SK-N-SH treated with all-trans-retinoic acid at 6 μM for 48 hours (cell line): ENCODE measurements around the gene DDAH1.
"Not testable (repeated sequence)": the region's sequence is repeated elsewhere in the genome, so short reads cannot be mapped to it uniquely, and the experiment has no call there.

Experiments used
- ATAC-seq: fragments of 200-7000 bp; cut with Tn5 transposase; 3 replicates; pipeline ENCODE4 v1.9.1; 2020; ENCODE audit warnings: mild to moderate bottlenecking, moderate library complexity
- ARNTL ChIP-seq: fragments of 450-650 bp; formaldehyde crosslinking; IDR thresholded peaks from 2 replicates; pipeline ENCODE4 v1.5.0; 2020; ENCODE audit warnings: low read depth, mild to moderate bottlenecking, moderate library complexity, borderline replicate concordance
- BACH2 ChIP-seq: fragments of 250-450 bp; sonication (Bioruptor Pico); IDR thresholded peaks from 2 replicates; pipeline ENCODE4 v1.9.0; 2021; ENCODE audit warnings: mild to moderate bottlenecking, borderline replicate concordance
- CSDC2 ChIP-seq: fragments of 250-450 bp; sonication (Bioruptor Pico); IDR thresholded peaks from 2 replicates; pipeline ENCODE4 v1.5.0; 2020; ENCODE audit warnings: mild to moderate bottlenecking, moderate library complexity
- ESRRG ChIP-seq: fragments of 250-450 bp; sonication (Bioruptor Pico); IDR thresholded peaks from 2 replicates; pipeline ENCODE4 v1.6.1; 2021; ENCODE audit warnings: mild to moderate bottlenecking
- GLIS3 ChIP-seq: fragments of 250-450 bp; sonication (Bioruptor Pico); IDR thresholded peaks from 2 replicates; pipeline ENCODE4 v1.5.0; 2020; ENCODE audit warnings: mild to moderate bottlenecking, moderate library complexity
- ISL1 ChIP-seq: fragments of 250-450 bp; sonication (Bioruptor Pico); IDR thresholded peaks from 2 replicates; pipeline ENCODE4 v2.1.2; 2022; ENCODE audit warnings: mild to moderate bottlenecking, moderate library complexity
- OSR1 ChIP-seq: fragments of 250-450 bp; sonication (Bioruptor Pico); IDR thresholded peaks from 2 replicates; pipeline ENCODE4 v1.8.0; 2022; ENCODE audit warnings: moderate library complexity, mild to moderate bottlenecking, inconsistent platforms
- PPARA ChIP-seq: fragments of 250-450 bp; sonication (Bioruptor Pico); IDR thresholded peaks from 2 replicates; pipeline ENCODE4 v1.5.0; 2020; ENCODE audit warnings: mild to moderate bottlenecking, borderline replicate concordance
- RARB ChIP-seq: fragments of 250-450 bp; sonication (Bioruptor Pico); IDR thresholded peaks from 2 replicates; pipeline ENCODE4 v1.8.0; 2021; ENCODE audit warnings: mild to moderate bottlenecking, moderate library complexity
- TCF4 ChIP-seq: fragments of 250-450 bp; sonication (Bioruptor Pico); IDR thresholded peaks from 2 replicates; pipeline ENCODE4 v1.8.0; 2021; ENCODE audit warnings: mild to moderate bottlenecking, moderate library complexity, borderline replicate concordance
- TOX ChIP-seq: fragments of 250-450 bp; sonication (Bioruptor Pico); IDR thresholded peaks from 2 replicates; pipeline ENCODE4 v1.8.0; 2021; ENCODE audit warnings: mild to moderate bottlenecking, moderate library complexity, borderline replicate concordance
- TSHZ2 ChIP-seq: fragments of 250-450 bp; sonication (Bioruptor Pico); IDR thresholded peaks from 2 replicates; pipeline ENCODE4 v1.5.0; 2020; ENCODE audit warnings: mild to moderate bottlenecking, moderate library complexity
- ZC3H10 ChIP-seq: fragments of 250-450 bp; sonication (Bioruptor Pico); IDR thresholded peaks from 2 replicates; pipeline ENCODE4 v1.5.1; 2021; ENCODE audit warnings: mild to moderate bottlenecking, moderate library complexity
- ZFP3 ChIP-seq: fragments of 250-450 bp; sonication (Bioruptor Pico); IDR thresholded peaks from 2 replicates; pipeline ENCODE4 v1.5.0; 2020; ENCODE audit warnings: mild to moderate bottlenecking, moderate library complexity
- ZFP30 ChIP-seq: fragments of 450-650 bp; formaldehyde crosslinking; IDR thresholded peaks from 2 replicates; pipeline ENCODE4 v1.5.0; 2022; ENCODE audit warnings: mild to moderate bottlenecking, moderate library complexity
- ZNF565 ChIP-seq: fragments of 450-650 bp; formaldehyde crosslinking; conservative IDR thresholded peaks from 2 replicates; pipeline ENCODE4 v1.5.0; 2020; ENCODE audit warnings: low read depth, mild to moderate bottlenecking, moderate library complexity
- ZNF70 ChIP-seq: fragments of 450-650 bp; formaldehyde crosslinking; IDR thresholded peaks from 2 replicates; pipeline ENCODE4 v1.5.0; 2020; ENCODE audit warnings: mild to moderate bottlenecking, moderate library complexity
- TF ChIP-seq, protein P1 (sequence below): fragments of 250-450 bp; sonication (Bioruptor Pico); IDR thresholded peaks from 2 replicates; pipeline ENCODE4 v1.8.0; 2020; ENCODE audit warnings: mild to moderate bottlenecking, moderate library complexity, borderline replicate concordance
- TF ChIP-seq, protein P2 (sequence below): fragments of 250-450 bp; sonication (Bioruptor Pico); IDR thresholded peaks from 2 replicates; pipeline ENCODE4 v1.8.0; 2021; ENCODE audit warnings: low read depth, mild to moderate bottlenecking, moderate library complexity, borderline replicate concordance
- TF ChIP-seq, protein P3 (sequence below): fragments of 250-450 bp; sonication (Bioruptor Pico); IDR thresholded peaks from 2 replicates; pipeline ENCODE4 v1.5.1; 2020; ENCODE audit warnings: low read depth, mild to moderate bottlenecking, moderate library complexity

DDAH1 gene

GRCh38 chr1:85465099-85465785 is at the start of gene DDAH1:
Gene DDAH1, minus strand, starts transcription at chr1:85465159. Its CDS starts 114 bp downstream, at chr1:85465045.
- peak; percentile 70 for ATAC-seq
- TF ChIP-seq ISL1 (CRISPR knock-in tag) (no peak), ZFP3 (CRISPR knock-in tag) (no peak), GLIS3 (CRISPR knock-in tag) (no peak), RARB (CRISPR knock-in tag) (no peak), ZNF70 (CRISPR knock-in tag) (no peak), ZNF565 (no peak), TOX (CRISPR knock-in tag) (no peak), BACH2 (CRISPR knock-in tag) (no peak), PPARA (CRISPR knock-in tag) (no peak)
- TF ChIP-seq, protein P1, sequence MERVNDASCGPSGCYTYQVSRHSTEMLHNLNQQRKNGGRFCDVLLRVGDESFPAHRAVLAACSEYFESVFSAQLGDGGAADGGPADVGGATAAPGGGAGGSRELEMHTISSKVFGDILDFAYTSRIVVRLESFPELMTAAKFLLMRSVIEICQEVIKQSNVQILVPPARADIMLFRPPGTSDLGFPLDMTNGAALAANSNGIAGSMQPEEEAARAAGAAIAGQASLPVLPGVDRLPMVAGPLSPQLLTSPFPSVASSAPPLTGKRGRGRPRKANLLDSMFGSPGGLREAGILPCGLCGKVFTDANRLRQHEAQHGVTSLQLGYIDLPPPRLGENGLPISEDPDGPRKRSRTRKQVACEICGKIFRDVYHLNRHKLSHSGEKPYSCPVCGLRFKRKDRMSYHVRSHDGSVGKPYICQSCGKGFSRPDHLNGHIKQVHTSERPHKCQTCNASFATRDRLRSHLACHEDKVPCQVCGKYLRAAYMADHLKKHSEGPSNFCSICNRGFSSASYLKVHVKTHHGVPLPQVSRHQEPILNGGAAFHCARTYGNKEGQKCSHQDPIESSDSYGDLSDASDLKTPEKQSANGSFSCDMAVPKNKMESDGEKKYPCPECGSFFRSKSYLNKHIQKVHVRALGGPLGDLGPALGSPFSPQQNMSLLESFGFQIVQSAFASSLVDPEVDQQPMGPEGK (CRISPR knock-in tag): no peak
- TF ChIP-seq, protein P2, sequence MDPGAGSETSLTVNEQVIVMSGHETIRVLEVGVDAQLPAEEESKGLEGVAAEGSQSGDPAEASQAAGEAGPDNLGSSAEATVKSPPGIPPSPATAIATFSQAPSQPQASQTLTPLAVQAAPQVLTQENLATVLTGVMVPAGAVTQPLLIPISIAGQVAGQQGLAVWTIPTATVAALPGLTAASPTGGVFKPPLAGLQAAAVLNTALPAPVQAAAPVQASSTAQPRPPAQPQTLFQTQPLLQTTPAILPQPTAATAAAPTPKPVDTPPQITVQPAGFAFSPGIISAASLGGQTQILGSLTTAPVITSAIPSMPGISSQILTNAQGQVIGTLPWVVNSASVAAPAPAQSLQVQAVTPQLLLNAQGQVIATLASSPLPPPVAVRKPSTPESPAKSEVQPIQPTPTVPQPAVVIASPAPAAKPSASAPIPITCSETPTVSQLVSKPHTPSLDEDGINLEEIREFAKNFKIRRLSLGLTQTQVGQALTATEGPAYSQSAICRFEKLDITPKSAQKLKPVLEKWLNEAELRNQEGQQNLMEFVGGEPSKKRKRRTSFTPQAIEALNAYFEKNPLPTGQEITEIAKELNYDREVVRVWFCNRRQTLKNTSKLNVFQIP (CRISPR knock-in tag): no peak
- TF ChIP-seq, protein P3, sequence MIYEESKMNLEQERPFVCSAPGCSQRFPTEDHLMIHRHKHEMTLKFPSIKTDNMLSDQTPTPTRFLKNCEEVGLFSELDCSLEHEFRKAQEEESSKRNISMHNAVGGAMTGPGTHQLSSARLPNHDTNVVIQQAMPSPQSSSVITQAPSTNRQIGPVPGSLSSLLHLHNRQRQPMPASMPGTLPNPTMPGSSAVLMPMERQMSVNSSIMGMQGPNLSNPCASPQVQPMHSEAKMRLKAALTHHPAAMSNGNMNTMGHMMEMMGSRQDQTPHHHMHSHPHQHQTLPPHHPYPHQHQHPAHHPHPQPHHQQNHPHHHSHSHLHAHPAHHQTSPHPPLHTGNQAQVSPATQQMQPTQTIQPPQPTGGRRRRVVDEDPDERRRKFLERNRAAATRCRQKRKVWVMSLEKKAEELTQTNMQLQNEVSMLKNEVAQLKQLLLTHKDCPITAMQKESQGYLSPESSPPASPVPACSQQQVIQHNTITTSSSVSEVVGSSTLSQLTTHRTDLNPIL (CRISPR knock-in tag): no peak
- TF ChIP-seq, all 23 proteins: peak for 0

DNA sequence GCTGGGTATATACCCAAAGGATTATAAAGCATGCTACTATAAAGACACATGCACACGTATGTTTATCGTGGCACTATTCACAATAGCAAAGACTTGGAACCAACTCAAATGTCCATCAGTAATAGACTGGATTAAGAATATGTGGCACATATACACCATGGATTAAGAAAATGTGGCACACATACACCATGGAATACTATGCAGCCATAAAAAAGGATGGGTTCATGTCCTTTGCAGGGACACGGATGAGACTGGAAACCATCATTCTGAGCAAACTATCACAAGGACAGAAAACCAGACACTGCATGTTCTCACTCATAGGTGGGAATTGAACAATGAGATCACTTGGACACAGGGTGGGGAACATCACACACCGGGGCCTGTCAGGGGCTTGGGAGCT is 49.0 kb upstream of the DDAH1 start:
- ATAC-seq: not testable (repeated sequence)

DNA sequence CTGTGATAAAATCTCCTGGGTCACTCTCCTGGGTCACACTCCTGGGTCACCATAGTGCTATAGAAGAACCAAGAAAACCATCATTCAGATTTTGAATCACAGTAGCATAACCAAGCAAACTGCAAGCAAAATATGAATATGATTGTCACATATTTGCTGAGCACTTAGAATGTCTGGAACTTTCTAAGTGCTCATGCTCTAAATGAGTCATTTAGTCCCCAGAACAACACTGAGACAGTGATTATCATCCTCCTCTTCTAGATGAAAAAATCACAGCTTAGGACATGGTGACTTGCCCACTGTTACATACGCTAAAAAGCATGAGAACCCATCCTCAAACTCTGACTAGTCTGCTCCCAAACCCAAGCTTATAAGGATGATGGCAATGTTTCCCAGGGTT is 39.5 kb upstream of the DDAH1 start:
- peak; percentile 20; the same call in 2 of the 3 replicates for ATAC-seq
- no peak for TF ChIP-seq ARNTL (CRISPR knock-in tag)
- TF ChIP-seq TOX (CRISPR knock-in tag): no peak
- TF ChIP-seq ISL1 (CRISPR knock-in tag): no peak
- TF ChIP-seq TCF4 (CRISPR knock-in tag): no peak
- TF ChIP-seq TSHZ2 (CRISPR knock-in tag): no peak
- no peak for TF ChIP-seq ZNF70 (CRISPR knock-in tag)
- TF ChIP-seq GLIS3 (CRISPR knock-in tag): no peak
- TF ChIP-seq ESRRG (CRISPR knock-in tag): no peak
- TF ChIP-seq ZFP3 (CRISPR knock-in tag): no peak
- TF ChIP-seq, protein P1 (CRISPR knock-in tag): no peak
- no peak for TF ChIP-seq ZC3H10 (CRISPR knock-in tag)
- no peak for TF ChIP-seq ZFP30
- no peak for TF ChIP-seq BACH2 (CRISPR knock-in tag)
- TF ChIP-seq, protein P3 (CRISPR knock-in tag): no peak
- TF ChIP-seq, protein P2 (CRISPR knock-in tag): no peak
- TF ChIP-seq CSDC2: no peak
- no peak for TF ChIP-seq RARB (CRISPR knock-in tag)
- no peak for TF ChIP-seq OSR1 (CRISPR knock-in tag)
